HFF-Myc (cell line): ENCODE results near the gene LMX1B.
"Not testable (repeated sequence)": the region's sequence is repeated elsewhere in the genome, so short reads cannot be mapped to it uniquely, and the experiment has no call there.

Experiments
- DNase-seq: peaks from one replicate; pipeline ENCODE4 v3.0.0-alpha.2; 2011; ENCODE audit warnings: low read depth; ENCODE audit errors: extremely low read depth
- H3K4me3 ChIP-seq: replicated peaks from 2 replicates; pipeline ENCODE4 v1.5.1; 2011; ENCODE audit warnings: low read depth, mild to moderate bottlenecking, control low read depth, low read length
- CTCF ChIP-seq: IDR thresholded peaks from 2 replicates; pipeline ENCODE4 v1.5.1; 2012; ENCODE audit warnings: mild to moderate bottlenecking, low read depth, low read length, control low read depth; ENCODE audit errors: missing control alignments

LMX1B gene

DNA sequence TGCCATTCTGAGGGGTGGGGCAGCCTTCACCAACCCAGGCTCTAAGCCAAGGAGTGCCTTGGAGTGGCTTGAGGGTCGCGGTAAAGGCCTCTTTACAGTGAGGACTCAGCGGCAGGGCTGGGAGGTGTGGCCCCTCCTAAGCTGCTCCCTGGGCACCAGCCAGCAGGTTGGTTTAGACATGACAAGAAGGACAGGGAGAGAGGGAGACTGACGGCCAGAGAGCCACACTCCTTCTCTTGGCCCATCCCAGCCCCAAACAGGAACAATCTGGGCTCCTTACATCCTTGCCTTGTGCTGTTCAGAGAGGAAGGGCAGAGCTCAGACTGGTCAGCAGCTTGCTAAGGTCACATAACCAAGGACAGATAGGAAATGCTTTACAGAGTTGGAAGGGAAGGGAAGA is 94.5 kb downstream of the LMX1B start:
- no peak for DNase-seq

DNA sequence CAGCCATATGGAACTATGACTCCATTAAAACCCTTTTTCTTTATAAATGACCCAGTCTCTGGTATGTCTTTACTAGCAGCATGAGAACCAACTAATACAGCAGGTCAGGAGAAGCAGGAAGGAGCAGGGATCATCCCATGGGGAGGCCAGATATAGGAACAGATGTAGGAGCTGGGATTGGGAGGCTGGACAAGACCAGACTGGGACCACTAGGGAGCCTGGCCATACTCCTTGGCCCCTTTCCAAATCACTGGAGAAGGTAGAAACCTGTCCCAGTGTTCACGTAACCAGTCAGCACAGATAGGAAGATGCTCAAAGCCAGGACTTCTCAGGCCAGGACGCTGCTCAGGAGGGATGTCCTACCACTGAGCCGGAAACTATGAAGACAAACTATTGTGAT is 95.5 kb downstream of the LMX1B start:
- no peak overlapping the region for H3K4me3 ChIP-seq
- no peak for DNase-seq
- no peak for TF ChIP-seq CTCF

More for the DNA sequence above, 94.5 kb downstream of the LMX1B start:
- no peak for TF ChIP-seq CTCF
- H3K4me3 ChIP-seq = no peak overlapping the region

- no peak for DNase-seq
- no peak for TF ChIP-seq CTCF
- no peak overlapping the region for H3K4me3 ChIP-seq
Observed at GRCh38 chr9:126715382-126715781, 101.7 kb downstream of the LMX1B start.

DNA sequence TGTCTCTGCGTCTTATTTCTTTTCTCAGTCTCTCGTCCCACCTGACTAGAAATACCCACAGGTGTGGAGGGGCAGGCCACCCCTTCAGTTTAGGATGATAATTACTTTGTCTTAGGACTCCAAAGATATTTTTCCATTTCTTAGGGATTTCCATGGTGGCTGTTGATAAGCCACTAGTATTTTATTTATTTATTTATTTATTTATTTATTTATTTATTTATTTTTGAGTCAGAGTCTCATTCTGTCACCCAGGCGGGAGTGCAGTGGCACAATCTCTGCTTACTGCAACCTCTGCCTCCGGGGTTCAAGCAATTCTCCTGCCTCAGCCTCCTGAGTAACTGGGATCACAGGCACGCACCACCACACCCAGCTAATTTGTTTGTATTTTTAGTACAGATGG is 103.7 kb downstream of the LMX1B start:
- not testable (repeated sequence) for DNase-seq, H3K4me3 ChIP-seq

DNA sequence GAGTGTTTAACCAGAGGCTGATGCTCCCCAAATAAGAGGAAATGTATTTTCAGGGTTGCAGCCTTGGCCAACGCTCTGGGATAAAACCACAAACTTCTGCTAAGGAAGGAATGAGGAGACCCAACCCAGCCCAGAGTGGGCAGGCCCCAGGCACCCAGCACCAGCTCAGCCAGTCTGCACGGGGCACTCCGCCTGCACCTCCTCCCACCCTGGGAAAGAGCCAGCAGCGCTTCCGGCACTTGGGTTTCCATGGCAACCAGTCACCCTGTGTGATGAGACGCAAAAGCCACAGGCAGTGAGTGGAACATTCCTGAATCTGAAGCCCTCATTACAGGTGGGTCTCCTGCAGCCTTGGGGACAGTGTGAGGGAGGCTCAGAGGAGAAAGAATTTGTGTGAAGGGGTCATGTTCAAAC is 105.9 kb downstream of the LMX1B start:
- DNase-seq = peak; percentile 37
- TF ChIP-seq CTCF = no peak
- no peak overlapping the region for H3K4me3 ChIP-seq

- H3K4me3 ChIP-seq = no peak overlapping the region
- no peak for DNase-seq
- TF ChIP-seq CTCF = no peak
Observed at GRCh38 chr9:126720036-126720435, 106.3 kb downstream of the LMX1B start.

- no peak for DNase-seq
- TF ChIP-seq CTCF = no peak
- H3K4me3 ChIP-seq = no peak overlapping the region
Observed at GRCh38 chr9:126720661-126721563, 107.2 kb downstream of the LMX1B start.
